ENCODE data around the gene PRR5.

Gene PRR5

GRCh38 chr22:44780876-44781449, 79.0 kb downstream of the PRR5 start:
- H3K36me3 ChIP-seq (ENCODE audit: insufficient read depth, low read length), result no peaks in the 10 kb centered on the region
- H3K27ac ChIP-seq (ENCODE audit: low read depth, low read length), result no peak overlapping the region
- no peak overlapping the region for H2AFZ ChIP-seq (ENCODE audit: low read length, unreplicated experiment)
- no peaks in the 10 kb centered on the region for H3K27me3 ChIP-seq (ENCODE audit: insufficient read depth, low read length)
- no peak overlapping the region for H3K4me3 ChIP-seq (ENCODE audit: low read depth, low read length)
- no peaks in the 10 kb centered on the region for H3K79me2 ChIP-seq (ENCODE audit: control insufficient read depth, insufficient read depth, low read length, unreplicated experiment)
- no peaks in the 10 kb centered on the region for H3K4me1 ChIP-seq (ENCODE audit: control insufficient read depth, insufficient read depth, low read length, unreplicated experiment)

- Histone ChIP-seq H3K27ac (ENCODE audit: low read depth, low read length) (no peak overlapping the region), H3K79me2 (ENCODE audit: control insufficient read depth, insufficient read depth, low read length, unreplicated experiment) (no peaks in the 10 kb centered on the region), H3K36me3 (ENCODE audit: insufficient read depth, low read length) (no peaks in the 10 kb centered on the region), H3K4me3 (ENCODE audit: low read depth, low read length) (no peak overlapping the region), H3K4me1 (ENCODE audit: control insufficient read depth, insufficient read depth, low read length, unreplicated experiment) (no peaks in the 10 kb centered on the region), H3K27me3 (ENCODE audit: insufficient read depth, low read length) (no peaks in the 10 kb centered on the region), H2AFZ (ENCODE audit: low read length, unreplicated experiment) (no peak overlapping the region)
These were observed 80.5 kb downstream of the PRR5 start for GRCh38 chr22:44782363-44782963.

GRCh38 chr22:44783091-44783490, 81.1 kb downstream of the PRR5 start:
- Histone ChIP-seq H3K27me3 (ENCODE audit: insufficient read depth, low read length) (no peaks in the 10 kb centered on the region), H2AFZ (ENCODE audit: low read length, unreplicated experiment) (no peak overlapping the region), H3K4me3 (ENCODE audit: low read depth, low read length) (no peak overlapping the region)

GRCh38 chr22:44783581-44783980, 81.6 kb downstream of the PRR5 start:
- Histone ChIP-seq H3K79me2 (ENCODE audit: control insufficient read depth, insufficient read depth, low read length, unreplicated experiment) (no peaks in the 10 kb centered on the region), H3K36me3 (ENCODE audit: insufficient read depth, low read length) (no peaks in the 10 kb centered on the region), H3K27me3 (ENCODE audit: insufficient read depth, low read length) (no peaks in the 10 kb centered on the region), H3K4me1 (ENCODE audit: control insufficient read depth, insufficient read depth, low read length, unreplicated experiment) (no peaks in the 10 kb centered on the region), H3K27ac (ENCODE audit: low read depth, low read length) (no peak overlapping the region), H2AFZ (ENCODE audit: low read length, unreplicated experiment) (no peak overlapping the region), H3K4me3 (ENCODE audit: low read depth, low read length) (no peak overlapping the region)

More at GRCh38 chr22:44783091-44783490, 81.1 kb downstream of the PRR5 start:
- Histone ChIP-seq H3K27ac (ENCODE audit: low read depth, low read length) (no peak overlapping the region), H3K4me1 (ENCODE audit: control insufficient read depth, insufficient read depth, low read length, unreplicated experiment) (no peaks in the 10 kb centered on the region), H3K79me2 (ENCODE audit: control insufficient read depth, insufficient read depth, low read length, unreplicated experiment) (no peaks in the 10 kb centered on the region), H3K36me3 (ENCODE audit: insufficient read depth, low read length) (no peaks in the 10 kb centered on the region)

- Histone ChIP-seq H3K36me3 (ENCODE audit: insufficient read depth, low read length) (no peaks in the 10 kb centered on the region), H3K27ac (ENCODE audit: low read depth, low read length) (no peak overlapping the region), H2AFZ (ENCODE audit: low read length, unreplicated experiment) (no peak overlapping the region), H3K27me3 (ENCODE audit: insufficient read depth, low read length) (no peaks in the 10 kb centered on the region), H3K4me3 (ENCODE audit: low read depth, low read length) (no peak overlapping the region), H3K4me1 (ENCODE audit: control insufficient read depth, insufficient read depth, low read length, unreplicated experiment) (no peaks in the 10 kb centered on the region), H3K79me2 (ENCODE audit: control insufficient read depth, insufficient read depth, low read length, unreplicated experiment) (no peaks in the 10 kb centered on the region)
These were observed 84.1 kb downstream of the PRR5 start for GRCh38 chr22:44786136-44786535.

- no peaks in the 10 kb centered on the region for H3K79me2 ChIP-seq (ENCODE audit: control insufficient read depth, insufficient read depth, low read length, unreplicated experiment)
These were observed 84.6 kb downstream of the PRR5 start for GRCh38 chr22:44786610-44787009.

More at GRCh38 chr22:44786610-44787009, 84.6 kb downstream of the PRR5 start:
- no peaks in the 10 kb centered on the region for H3K36me3 ChIP-seq (ENCODE audit: insufficient read depth, low read length)
- no peak overlapping the region for H3K4me3 ChIP-seq (ENCODE audit: low read depth, low read length)
- no peak overlapping the region for H2AFZ ChIP-seq (ENCODE audit: low read length, unreplicated experiment)
- no peaks in the 10 kb centered on the region for H3K27me3 ChIP-seq (ENCODE audit: insufficient read depth, low read length)
- H3K27ac ChIP-seq (ENCODE audit: low read depth, low read length), result no peak overlapping the region
- no peaks in the 10 kb centered on the region for H3K4me1 ChIP-seq (ENCODE audit: control insufficient read depth, insufficient read depth, low read length, unreplicated experiment)

Data from ACC112 (cell line).